NCI-H1417 (cell line): ENCODE results near the gene UGT1A7.

Source experiments
- DNase-seq, 3 experiments: peaks; one replicate each; lab custom pipeline; 2025; lab: John Stamatoyannopoulos, UW

Gene UGT1A7

GRCh38 chr2:233799087-233799665, 117.5 kb downstream of the UGT1A7 start:
- DNase-seq: no peak

- no peak for DNase-seq
Observed at GRCh38 chr2:233799716-233800115, 118.0 kb downstream of the UGT1A7 start.

- DNase-seq: no peak
Observed at GRCh38 chr2:233800208-233800607, 118.5 kb downstream of the UGT1A7 start.

GRCh38 chr2:233801357-233802131, 119.8 kb downstream of the UGT1A7 start:
- no peak for DNase-seq

- DNase-seq: no peak
Observed at GRCh38 chr2:233802132-233802815, 120.6 kb downstream of the UGT1A7 start.

- DNase-seq: no peak
Observed at GRCh38 chr2:233803292-233803911, 121.7 kb downstream of the UGT1A7 start.

- no peak for DNase-seq
Observed at GRCh38 chr2:233803994-233804393, 122.3 kb downstream of the UGT1A7 start.

- DNase-seq: no peak
Observed at GRCh38 chr2:233807215-233807865, 125.6 kb downstream of the UGT1A7 start.

GRCh38 chr2:233807966-233808935, 126.5 kb downstream of the UGT1A7 start:
- DNase-seq: no peak

- no peak for DNase-seq
Observed at GRCh38 chr2:233810385-233810784, 128.7 kb downstream of the UGT1A7 start.

GRCh38 chr2:233811087-233811486, 129.4 kb downstream of the UGT1A7 start:
- DNase-seq: no peak

- no peak for DNase-seq
Observed at GRCh38 chr2:233811732-233812131, 130.0 kb downstream of the UGT1A7 start.

GRCh38 chr2:233813236-233814055, 131.7 kb downstream of the UGT1A7 start:
- DNase-seq: no peak

GRCh38 chr2:233814056-233814835, 132.5 kb downstream of the UGT1A7 start:
- peak in 1 of 3 experiments; percentile 5 for DNase-seq

- DNase-seq: no peak
Observed at GRCh38 chr2:233815861-233816260, 134.2 kb downstream of the UGT1A7 start.

- peak in 1 of 3 experiments; percentile 15 for DNase-seq
Observed at GRCh38 chr2:233816334-233816733, 134.6 kb downstream of the UGT1A7 start.

GRCh38 chr2:233816771-233817170, 135.1 kb downstream of the UGT1A7 start:
- DNase-seq: no peak

- no peak for DNase-seq
Observed at GRCh38 chr2:233817361-233817911, 135.7 kb downstream of the UGT1A7 start.
